ENCODE measurements around the gene PRR3. TPM values are rescaled to one million over a fixed set of nuclear protein-coding genes. Genes with fewer than 3 reads are reported as not detected.
"Not testable (repeated sequence)": the region's sequence is repeated elsewhere in the genome, so short reads cannot be mapped to it uniquely, and the experiment has no call there.

Gene PRR3
- total and polyA plus RNA-seq, 2 of the 13 experiments (the other 11 are each of a cell fraction or from before 2014, with no cell fraction given): 14.6 to 21.2 TPM

GRCh38 chr6:30516754-30517076 lies 40.4 kb upstream of the PRR3 start:
- Histone ChIP-seq H3K9ac (ENCODE audit: insufficient read depth, low read depth, low read length) (peak overlapping the region; percentile 70), H3K4me3 (replicated peaks in 1 of 3; ENCODE audit: insufficient read depth in 1 of 3, low read depth in 2 of 3, low read length in 3 of 3) (peak overlapping the region; percentile 51 to 71 (median 67); a peak in 5 of 6 replicates), H3K4me2 (ENCODE audit: low read depth, low read length) (peak overlapping the region; percentile 99), H3K27ac (ENCODE audit: extremely low read length, insufficient read depth, low read length) (peak overlapping the region; percentile 88), H3K4me1 (ENCODE audit: insufficient read depth, low read length) (peaks cover 34% of the 10 kb centered on the region)
- ATAC-seq; BruUV-seq (replicated peaks); DNase-seq (ENCODE audit: low spot score); CTCF ChIA-PET (ENCODE audit: low intra/inter-chr PET ratio, low total read pairs); H3K27me3 ChIP-seq (ENCODE audit: control insufficient read depth in 1 of 2, insufficient read depth in 2 of 2, low read length in 2 of 2); H3K9me3 ChIP-seq (ENCODE audit: low read length); H4K20me1 ChIP-seq (ENCODE audit: insufficient read depth, low read length); FAIRE-seq; H2AFZ ChIP-seq (ENCODE audit: low read length); in situ Hi-C loops (cut with HindIII; ENCODE audit: extremely low pct_ligation_motif_present, low pct_unique_long_range_greater_than_20kb); H3K79me2 ChIP-seq (ENCODE audit: insufficient read depth, low read length); H3K36me3 ChIP-seq (replicated peaks in 1 of 2; ENCODE audit: control insufficient read depth in 1 of 2, insufficient read depth in 2 of 2, low read length in 2 of 2): not testable (repeated sequence)
- peak; percentile 11; the same call in 1 of the 2 replicates for TF ChIP-seq TMF1 (CRISPR knock-in tag; IDR thresholded peaks at IDR 0.05; ENCODE audit: low read depth)
- TF ChIP-seq ZNF770 (CRISPR knock-in tag; IDR thresholded peaks at IDR 0.05): peak; percentile 66; the same call in 1 of the 2 replicates
- POLR2A ChIA-PET: interaction anchor here (0.7 to 1.3 kb wide), 6 partner anchors 11 to 97 kb away, joined by 3 to 12 read pairs (median 4); partner anchors contain the start of genes ABCF1 and PRR3
- intact Hi-C loops (cut with micrococcal nuclease; ENCODE audit: unreplicated experiment): loop anchor here (1.0 kb wide), 1 partner anchor 12 kb away; no protein-coding TSS in a partner anchor
- 80% methylated on average over 9 of the region's 9 CpGs for WGBS (ENCODE audit: low lambda C conversion rate)

- H2AFZ ChIP-seq (ENCODE audit: low read length); intact Hi-C loops (cut with micrococcal nuclease; ENCODE audit: unreplicated experiment); ATAC-seq; H3K9me3 ChIP-seq (ENCODE audit: low read length); H3K79me2 ChIP-seq (ENCODE audit: insufficient read depth, low read length); H4K20me1 ChIP-seq (ENCODE audit: insufficient read depth, low read length); H3K36me3 ChIP-seq (replicated peaks in 1 of 2; ENCODE audit: control insufficient read depth in 1 of 2, insufficient read depth in 2 of 2, low read length in 2 of 2); H3K4me3 ChIP-seq (replicated peaks in 1 of 3; ENCODE audit: insufficient read depth in 1 of 3, low read depth in 2 of 3, low read length in 3 of 3); H3K9ac ChIP-seq (ENCODE audit: insufficient read depth, low read depth, low read length); in situ Hi-C loops (cut with HindIII; ENCODE audit: extremely low pct_ligation_motif_present, low pct_unique_long_range_greater_than_20kb); BruUV-seq (replicated peaks); H3K27ac ChIP-seq (ENCODE audit: extremely low read length, insufficient read depth, low read length); FAIRE-seq; DNase-seq (ENCODE audit: low spot score); CTCF ChIA-PET (ENCODE audit: low intra/inter-chr PET ratio, low total read pairs); H3K4me2 ChIP-seq (ENCODE audit: low read depth, low read length); H3K27me3 ChIP-seq (ENCODE audit: control insufficient read depth in 1 of 2, insufficient read depth in 2 of 2, low read length in 2 of 2): not testable (repeated sequence)
- TF ChIP-seq NFYB (CRISPR knock-in tag; IDR thresholded peaks at IDR 0.05): peak; percentile 62
- TF ChIP-seq NFYC (CRISPR knock-in tag; IDR thresholded peaks at IDR 0.05): peak; percentile 67
- H3K4me1 ChIP-seq (ENCODE audit: insufficient read depth, low read length): peaks cover 39% of the 10 kb centered on the region
- POLR2A ChIA-PET: interaction anchor here (1.1 kb wide), 1 partner anchor 10 kb away, joined by 3 read pairs; no protein-coding TSS in a partner anchor
- WGBS (ENCODE audit: low lambda C conversion rate): 93% methylated on average over 21 of the region's 21 CpGs
Measured at GRCh38 chr6:30517767-30518504, 39.2 kb upstream of the PRR3 start.

- BruUV-seq (replicated peaks); H3K27me3 ChIP-seq (ENCODE audit: control insufficient read depth in 1 of 2, insufficient read depth in 2 of 2, low read length in 2 of 2); FAIRE-seq; H3K36me3 ChIP-seq (replicated peaks in 1 of 2; ENCODE audit: control insufficient read depth in 1 of 2, insufficient read depth in 2 of 2, low read length in 2 of 2); intact Hi-C loops (cut with micrococcal nuclease; ENCODE audit: unreplicated experiment); H4K20me1 ChIP-seq (ENCODE audit: insufficient read depth, low read length); H3K27ac ChIP-seq (ENCODE audit: extremely low read length, insufficient read depth, low read length); CTCF ChIA-PET (ENCODE audit: low intra/inter-chr PET ratio, low total read pairs); H3K79me2 ChIP-seq (ENCODE audit: insufficient read depth, low read length); H3K4me2 ChIP-seq (ENCODE audit: low read depth, low read length); H3K9ac ChIP-seq (ENCODE audit: insufficient read depth, low read depth, low read length); H3K4me3 ChIP-seq (replicated peaks in 1 of 3; ENCODE audit: insufficient read depth in 1 of 3, low read depth in 2 of 3, low read length in 3 of 3); in situ Hi-C loops (cut with HindIII; ENCODE audit: extremely low pct_ligation_motif_present, low pct_unique_long_range_greater_than_20kb); ATAC-seq; H2AFZ ChIP-seq (ENCODE audit: low read length); H3K9me3 ChIP-seq (ENCODE audit: low read length): not testable (repeated sequence)
- POLR2A ChIA-PET: interaction anchor here (1.1 to 1.3 kb wide), 2 partner anchors 9 kb away, joined by 3 read pairs; no protein-coding TSS in a partner anchor
- peak; percentile 20 for DNase-seq (ENCODE audit: low spot score)
- WGBS (ENCODE audit: low lambda C conversion rate): 83% methylated on average over 19 of the region's 19 CpGs
- H3K4me1 ChIP-seq (ENCODE audit: insufficient read depth, low read length): peaks cover 39% of the 10 kb centered on the region
Measured at GRCh38 chr6:30518505-30519145, 38.5 kb upstream of the PRR3 start.
